KG1 (cell line): ENCODE measurements around the gene PUS1.

ENCODE experiments used
- DNase-seq: peaks from one replicate; lab custom pipeline; 2025; lab: John Stamatoyannopoulos, UW

Gene PUS1

DNA sequence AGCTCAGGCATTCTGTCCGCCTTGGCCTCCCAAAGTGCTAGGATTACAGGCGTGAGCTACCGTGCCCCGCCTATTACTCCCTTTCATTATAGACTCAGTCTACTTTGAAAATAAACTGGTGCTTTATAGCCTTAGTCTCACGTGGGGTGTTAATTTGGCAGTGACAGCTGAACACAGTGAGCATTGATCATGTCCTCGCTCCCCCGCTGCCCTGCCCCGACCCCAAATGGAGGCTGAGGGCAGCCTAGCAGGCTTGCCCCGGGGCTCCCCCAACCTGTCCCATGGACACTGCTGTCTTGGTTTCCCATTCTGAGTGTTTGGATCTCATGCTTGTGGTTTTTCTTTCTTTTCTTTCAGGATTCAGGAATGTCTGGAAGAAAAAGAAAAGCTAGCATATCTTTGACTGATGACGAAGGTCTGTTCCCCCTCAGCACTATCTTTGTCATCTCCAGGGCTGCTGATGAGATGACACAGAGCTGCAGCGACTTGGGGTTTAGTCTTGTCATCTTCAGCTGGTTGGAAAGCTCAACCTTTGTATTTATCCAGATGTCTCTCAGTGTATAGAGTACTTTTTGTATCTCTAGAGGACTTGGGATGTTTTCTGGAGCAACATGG lies 62.8 kb downstream of the PUS1 start:
- no peak for DNase-seq

DNA sequence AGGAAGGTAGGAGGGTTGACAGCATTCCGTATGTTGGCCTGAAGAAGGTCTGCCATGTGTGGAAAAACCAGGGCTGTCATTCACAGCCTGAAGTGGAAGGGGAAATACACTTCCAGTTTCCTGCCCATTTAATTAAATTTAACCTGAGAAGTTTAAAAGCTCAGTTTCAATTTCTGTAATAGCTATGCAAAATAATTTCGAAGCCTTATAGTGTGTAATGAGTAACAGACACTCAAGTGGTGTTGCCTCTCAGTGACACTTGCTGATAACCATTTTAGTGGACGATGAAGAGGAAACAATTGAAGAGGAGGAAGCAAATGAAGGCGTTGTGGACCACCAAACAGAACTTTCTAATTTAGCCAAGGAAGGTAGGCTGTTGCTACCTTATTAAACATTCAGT lies 65.5 kb downstream of the PUS1 start:
- DNase-seq, result no peak
